Measurements from ENCODE around the gene MCTP1.
A peak's percentile ranks its signal among the peaks of the same experiment; 100 is the strongest.

- TF ChIP-seq CTCF (conservative IDR thresholded peaks at IDR 0.05): peak; percentile 59
- TF ChIP-seq ZFX (IDR thresholded peaks at IDR 0.05): no peak
Observed at GRCh38 chr5:94893412-94894135, 391.3 kb downstream of the MCTP1 start.
